ENCODE data around the gene RAD51B.

RAD51B gene

DNA sequence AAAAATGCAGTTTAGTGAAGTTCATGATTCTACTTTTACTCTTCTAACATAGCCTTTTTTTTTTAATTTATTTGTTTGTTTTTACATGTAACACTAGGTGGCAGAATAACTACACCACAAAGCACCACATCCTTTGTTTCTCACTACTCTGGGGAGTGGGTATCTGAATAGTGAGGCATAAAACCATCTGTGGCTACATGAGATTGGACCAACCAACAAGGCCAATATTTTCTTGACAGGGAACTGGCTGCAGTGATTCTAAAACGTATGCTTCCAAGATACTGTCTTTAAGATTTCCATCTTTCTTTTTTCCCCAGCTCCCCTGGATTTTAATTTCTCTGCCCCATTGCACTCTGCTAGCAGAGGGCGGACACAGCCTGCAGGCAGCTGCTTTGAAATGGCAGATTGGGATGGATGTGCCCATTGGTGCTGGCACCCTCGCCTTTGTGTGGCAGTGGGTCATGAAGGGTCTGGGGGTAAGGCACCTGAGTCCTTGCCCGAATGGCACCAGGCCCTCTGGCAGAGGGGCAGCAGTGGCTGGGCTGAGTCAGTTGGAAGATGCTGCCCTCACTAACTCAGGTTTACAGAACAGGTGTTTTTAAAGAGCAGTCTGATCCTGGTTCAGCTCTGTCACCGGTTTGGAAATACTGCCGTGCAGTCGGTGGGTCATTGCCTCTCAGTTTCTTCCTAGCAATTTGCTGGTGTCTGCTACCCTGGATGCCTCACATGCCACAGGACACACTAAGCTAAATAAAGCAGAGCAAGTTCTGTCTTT, 429.1 kb downstream of the RAD51B start:
- Histone ChIP-seq H3K4me3 (ENCODE audit: low read depth, low read length) (no peak overlapping the region), H3K36me3 (replicated peaks) (no peaks in the 10 kb centered on the region), H3K27ac (no peak overlapping the region), H3K27me3 (replicated peaks) (no peaks in the 10 kb centered on the region)
- TF ChIP-seq, protein P1, sequence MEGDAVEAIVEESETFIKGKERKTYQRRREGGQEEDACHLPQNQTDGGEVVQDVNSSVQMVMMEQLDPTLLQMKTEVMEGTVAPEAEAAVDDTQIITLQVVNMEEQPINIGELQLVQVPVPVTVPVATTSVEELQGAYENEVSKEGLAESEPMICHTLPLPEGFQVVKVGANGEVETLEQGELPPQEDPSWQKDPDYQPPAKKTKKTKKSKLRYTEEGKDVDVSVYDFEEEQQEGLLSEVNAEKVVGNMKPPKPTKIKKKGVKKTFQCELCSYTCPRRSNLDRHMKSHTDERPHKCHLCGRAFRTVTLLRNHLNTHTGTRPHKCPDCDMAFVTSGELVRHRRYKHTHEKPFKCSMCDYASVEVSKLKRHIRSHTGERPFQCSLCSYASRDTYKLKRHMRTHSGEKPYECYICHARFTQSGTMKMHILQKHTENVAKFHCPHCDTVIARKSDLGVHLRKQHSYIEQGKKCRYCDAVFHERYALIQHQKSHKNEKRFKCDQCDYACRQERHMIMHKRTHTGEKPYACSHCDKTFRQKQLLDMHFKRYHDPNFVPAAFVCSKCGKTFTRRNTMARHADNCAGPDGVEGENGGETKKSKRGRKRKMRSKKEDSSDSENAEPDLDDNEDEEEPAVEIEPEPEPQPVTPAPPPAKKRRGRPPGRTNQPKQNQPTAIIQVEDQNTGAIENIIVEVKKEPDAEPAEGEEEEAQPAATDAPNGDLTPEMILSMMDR (IDR thresholded peaks at IDR 0.05; ENCODE audit: low read depth, low read length, missing control alignments): peak; percentile 38
- in situ Hi-C loops (cut with HindIII; ENCODE audit: low pct_ligation_motif_present, low sequenced_read_pairs): no loop called here
- no peak for DNase-seq

DNA sequence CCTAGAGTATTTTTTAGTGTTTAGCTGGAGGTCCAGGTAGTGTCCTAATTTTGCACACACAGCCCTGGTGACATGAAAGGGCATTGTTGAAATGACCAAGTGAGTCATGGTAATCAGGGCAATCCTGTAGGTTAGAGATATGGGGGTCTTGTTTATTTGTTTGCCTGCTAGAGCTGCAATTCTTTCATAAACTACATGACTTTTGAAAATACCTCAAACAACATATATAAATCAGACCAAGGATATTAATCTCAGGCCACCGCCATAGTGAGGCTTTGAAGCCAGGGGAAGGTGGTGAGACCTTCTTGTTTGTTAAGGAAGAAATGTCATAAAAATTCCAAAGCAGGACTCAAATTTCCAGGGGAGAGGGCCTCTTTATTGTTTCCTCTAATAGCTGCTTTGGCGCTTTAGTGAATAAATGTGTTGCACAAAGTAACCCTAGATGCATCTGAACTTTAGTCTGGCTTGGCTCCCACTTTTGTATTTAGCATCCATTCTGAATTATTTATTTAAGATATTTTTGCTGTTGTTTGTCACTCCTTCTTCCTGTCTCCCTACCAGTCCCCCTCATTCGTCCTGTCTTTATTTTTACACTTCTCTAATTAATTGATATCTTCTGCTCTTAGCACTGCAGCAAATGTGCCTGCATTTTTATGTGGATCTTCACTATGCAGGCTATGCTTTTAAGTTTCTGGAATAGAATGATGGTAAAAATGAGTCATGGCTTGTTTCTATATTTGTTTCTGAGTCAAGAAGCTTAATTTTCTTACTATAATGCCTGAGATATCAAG, 430.3 kb downstream of the RAD51B start:
- H3K27me3 ChIP-seq (replicated peaks): no peaks in the 10 kb centered on the region
- H3K36me3 ChIP-seq (replicated peaks): no peaks in the 10 kb centered on the region
- H3K4me3 ChIP-seq (ENCODE audit: low read depth, low read length): no peak overlapping the region
- DNase-seq: no peak
- in situ Hi-C loops (cut with HindIII; ENCODE audit: low pct_ligation_motif_present, low sequenced_read_pairs): no loop called here
- TF ChIP-seq, protein P1 (IDR thresholded peaks at IDR 0.05; ENCODE audit: low read depth, low read length, missing control alignments): no peak
- no peak overlapping the region for H3K27ac ChIP-seq

- H3K27me3 ChIP-seq (replicated peaks): no peaks in the 10 kb centered on the region
- no peaks in the 10 kb centered on the region for H3K36me3 ChIP-seq (replicated peaks)
- TF ChIP-seq, protein P1 (IDR thresholded peaks at IDR 0.05; ENCODE audit: low read depth, low read length, missing control alignments): no peak
- no peak overlapping the region for H3K27ac ChIP-seq
- in situ Hi-C loops (cut with HindIII; ENCODE audit: low pct_ligation_motif_present, low sequenced_read_pairs): no loop called here
- no peak for DNase-seq
- H3K4me3 ChIP-seq (ENCODE audit: low read depth, low read length): no peak overlapping the region
These were observed 431.6 kb downstream of the RAD51B start for GRCh38 chr14:68250927-68251768.

DNA sequence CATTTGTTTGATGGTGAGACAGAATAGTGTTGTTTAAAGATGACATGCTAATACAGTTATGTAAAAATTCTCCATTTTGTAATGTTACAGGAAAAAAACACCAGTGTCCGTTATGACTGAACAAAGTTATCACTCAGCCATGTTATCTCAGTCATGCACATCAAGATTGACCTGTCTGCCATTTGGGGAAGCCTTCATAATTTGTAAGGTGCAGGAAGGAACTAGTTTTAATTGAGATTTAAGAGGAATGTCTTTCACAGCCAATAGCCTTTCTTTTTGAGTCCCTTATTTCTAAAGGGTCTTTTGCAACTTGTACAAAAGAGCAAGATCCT, 432.2 kb downstream of the RAD51B start:
- H3K27ac ChIP-seq: no peak overlapping the region
- no peak for DNase-seq
- no peaks in the 10 kb centered on the region for H3K27me3 ChIP-seq (replicated peaks)
- H3K4me3 ChIP-seq (ENCODE audit: low read depth, low read length): no peak overlapping the region
- TF ChIP-seq, protein P1 (IDR thresholded peaks at IDR 0.05; ENCODE audit: low read depth, low read length, missing control alignments): no peak
- no peaks in the 10 kb centered on the region for H3K36me3 ChIP-seq (replicated peaks)
- in situ Hi-C loops (cut with HindIII; ENCODE audit: low pct_ligation_motif_present, low sequenced_read_pairs): no loop called here

GRCh38 chr14:68253160-68253780, 433.7 kb downstream of the RAD51B start:
- TF ChIP-seq, protein P1 (IDR thresholded peaks at IDR 0.05; ENCODE audit: low read depth, low read length, missing control alignments): no peak
- H3K4me3 ChIP-seq (ENCODE audit: low read depth, low read length): no peak overlapping the region
- DNase-seq: no peak
- H3K36me3 ChIP-seq (replicated peaks): no peaks in the 10 kb centered on the region
- in situ Hi-C loops (cut with HindIII; ENCODE audit: low pct_ligation_motif_present, low sequenced_read_pairs): no loop called here
- H3K27ac ChIP-seq: no peak overlapping the region
- no peaks in the 10 kb centered on the region for H3K27me3 ChIP-seq (replicated peaks)
